ENCODE data around the gene ASPN.

DNA sequence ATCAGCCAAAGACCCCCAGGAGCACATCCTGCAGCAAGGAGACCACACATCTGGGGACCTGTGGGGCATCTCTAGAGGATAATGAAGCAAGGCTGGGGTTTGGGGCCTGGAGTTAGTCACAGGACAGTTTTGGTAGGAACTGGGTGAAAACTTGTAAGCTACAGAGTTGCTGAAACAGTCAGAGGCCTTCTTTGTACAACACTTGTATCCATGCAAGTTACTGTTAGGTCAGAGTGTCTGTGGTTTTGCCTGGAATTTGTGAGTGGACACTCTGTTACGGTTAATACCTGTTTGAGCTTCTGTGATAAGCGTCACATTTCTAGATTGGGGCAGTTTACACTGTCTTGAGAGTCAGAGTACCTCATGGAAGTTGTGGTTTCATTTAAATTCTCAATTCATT, 22.6 kb upstream of the ASPN start:
- no peak for TF ChIP-seq POLR2A (IDR thresholded peaks at IDR 0.05)
- TF ChIP-seq, protein P1, sequence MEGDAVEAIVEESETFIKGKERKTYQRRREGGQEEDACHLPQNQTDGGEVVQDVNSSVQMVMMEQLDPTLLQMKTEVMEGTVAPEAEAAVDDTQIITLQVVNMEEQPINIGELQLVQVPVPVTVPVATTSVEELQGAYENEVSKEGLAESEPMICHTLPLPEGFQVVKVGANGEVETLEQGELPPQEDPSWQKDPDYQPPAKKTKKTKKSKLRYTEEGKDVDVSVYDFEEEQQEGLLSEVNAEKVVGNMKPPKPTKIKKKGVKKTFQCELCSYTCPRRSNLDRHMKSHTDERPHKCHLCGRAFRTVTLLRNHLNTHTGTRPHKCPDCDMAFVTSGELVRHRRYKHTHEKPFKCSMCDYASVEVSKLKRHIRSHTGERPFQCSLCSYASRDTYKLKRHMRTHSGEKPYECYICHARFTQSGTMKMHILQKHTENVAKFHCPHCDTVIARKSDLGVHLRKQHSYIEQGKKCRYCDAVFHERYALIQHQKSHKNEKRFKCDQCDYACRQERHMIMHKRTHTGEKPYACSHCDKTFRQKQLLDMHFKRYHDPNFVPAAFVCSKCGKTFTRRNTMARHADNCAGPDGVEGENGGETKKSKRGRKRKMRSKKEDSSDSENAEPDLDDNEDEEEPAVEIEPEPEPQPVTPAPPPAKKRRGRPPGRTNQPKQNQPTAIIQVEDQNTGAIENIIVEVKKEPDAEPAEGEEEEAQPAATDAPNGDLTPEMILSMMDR (IDR thresholded peaks at IDR 0.05) = no peak

Measured in uterus (tissue), 2 donors.